ENCODE data around the gene CREB3. TPM values are rescaled to one million over a fixed set of nuclear protein-coding genes. Genes with fewer than 3 reads are reported as not detected.

Gene CREB3
- polyA plus RNA-seq, 1 experiment, result 51.1 TPM

DNA sequence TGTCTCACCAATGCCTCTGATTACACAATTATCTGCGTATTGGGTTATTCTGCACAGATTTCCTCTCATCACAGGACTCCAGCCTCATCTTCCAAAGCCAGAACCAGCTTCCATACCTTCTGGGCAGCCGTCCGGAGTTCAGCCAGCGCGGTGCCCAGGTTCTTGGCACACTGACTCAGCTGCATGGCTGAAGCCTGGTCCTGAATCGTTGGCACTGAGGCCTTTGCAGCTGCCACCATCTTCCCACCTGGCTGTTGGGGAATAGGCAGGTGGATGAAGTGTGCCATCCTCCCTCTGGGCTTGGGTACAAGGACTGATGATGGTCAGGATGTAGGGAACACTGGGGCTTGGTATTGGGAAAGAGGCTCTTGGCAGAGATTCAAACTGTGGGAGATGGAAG, 18.3 kb upstream of the CREB3 start:
- ChIA-PET POLR2A (interaction anchor here (0.6 to 3.2 kb wide), 3 partner anchors 13 to 22 kb away, joined by 3 to 17 read pairs (median 5); no protein-coding TSS in a partner anchor), CTCF (interaction anchor here (0.9 kb wide), 1 partner anchor 18 kb away, joined by 3 read pairs; no protein-coding TSS in a partner anchor)
- Histone ChIP-seq H3K9me3 (ENCODE audit: control insufficient read depth, insufficient read depth, low read length) (no peaks in the 10 kb centered on the region), H3K27ac (ENCODE audit: low read depth, low read length) (no peak overlapping the region), H3K4me3 (ENCODE audit: low read depth, low read length) (no peak overlapping the region), H3K27me3 (ENCODE audit: control insufficient read depth, insufficient read depth, low read length) (no peaks in the 10 kb centered on the region)
- TF ChIP-seq, protein P1, sequence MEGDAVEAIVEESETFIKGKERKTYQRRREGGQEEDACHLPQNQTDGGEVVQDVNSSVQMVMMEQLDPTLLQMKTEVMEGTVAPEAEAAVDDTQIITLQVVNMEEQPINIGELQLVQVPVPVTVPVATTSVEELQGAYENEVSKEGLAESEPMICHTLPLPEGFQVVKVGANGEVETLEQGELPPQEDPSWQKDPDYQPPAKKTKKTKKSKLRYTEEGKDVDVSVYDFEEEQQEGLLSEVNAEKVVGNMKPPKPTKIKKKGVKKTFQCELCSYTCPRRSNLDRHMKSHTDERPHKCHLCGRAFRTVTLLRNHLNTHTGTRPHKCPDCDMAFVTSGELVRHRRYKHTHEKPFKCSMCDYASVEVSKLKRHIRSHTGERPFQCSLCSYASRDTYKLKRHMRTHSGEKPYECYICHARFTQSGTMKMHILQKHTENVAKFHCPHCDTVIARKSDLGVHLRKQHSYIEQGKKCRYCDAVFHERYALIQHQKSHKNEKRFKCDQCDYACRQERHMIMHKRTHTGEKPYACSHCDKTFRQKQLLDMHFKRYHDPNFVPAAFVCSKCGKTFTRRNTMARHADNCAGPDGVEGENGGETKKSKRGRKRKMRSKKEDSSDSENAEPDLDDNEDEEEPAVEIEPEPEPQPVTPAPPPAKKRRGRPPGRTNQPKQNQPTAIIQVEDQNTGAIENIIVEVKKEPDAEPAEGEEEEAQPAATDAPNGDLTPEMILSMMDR (IDR thresholded peaks at IDR 0.05; ENCODE audit: low read depth, low read length), result no peak
- DNase-seq (ENCODE audit: low read depth, low spot score), result no peak

DNA sequence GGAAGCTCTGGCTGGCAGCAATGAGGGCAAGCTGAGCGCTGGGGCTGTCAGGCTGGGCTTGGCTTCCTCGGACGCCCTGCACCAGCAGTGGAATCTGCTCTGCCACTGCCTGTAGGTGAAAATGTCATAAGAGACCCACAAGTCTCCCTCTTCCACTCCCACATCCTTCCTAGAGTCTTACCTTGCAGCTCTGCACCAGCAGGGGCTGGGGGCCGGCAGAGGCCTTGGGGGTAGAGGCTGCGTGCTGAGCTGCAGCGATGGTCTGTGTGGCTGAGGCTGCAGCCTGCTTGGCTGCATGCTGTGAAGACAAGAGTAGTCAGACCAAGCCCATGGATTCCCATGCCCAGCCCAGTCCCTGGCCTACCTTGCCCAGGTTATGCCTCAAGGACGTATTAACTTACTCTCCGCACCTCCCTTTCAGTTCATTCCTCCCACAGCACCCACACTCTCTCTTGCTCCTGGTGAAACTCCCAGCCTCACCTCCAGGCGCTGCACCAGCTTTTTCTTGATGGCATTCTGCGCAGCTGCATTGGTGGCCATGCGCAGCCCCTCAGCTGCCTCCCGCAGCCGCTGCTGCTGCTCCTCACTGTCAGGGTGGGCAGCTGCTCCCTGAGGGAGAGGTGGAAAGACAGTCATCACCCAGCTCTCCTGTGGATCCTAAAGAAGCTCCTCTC, 17.8 kb upstream of the CREB3 start:
- Histone ChIP-seq H3K4me3 (ENCODE audit: low read depth, low read length) (no peak overlapping the region), H3K27me3 (ENCODE audit: control insufficient read depth, insufficient read depth, low read length) (no peaks in the 10 kb centered on the region), H3K27ac (ENCODE audit: low read depth, low read length) (no peak overlapping the region), H3K9me3 (ENCODE audit: control insufficient read depth, insufficient read depth, low read length) (no peaks in the 10 kb centered on the region)
- CTCF ChIA-PET, result interaction anchor here (0.9 to 1.7 kb wide), 3 partner anchors 13 to 19 kb away, joined by 3 to 10 read pairs (median 4); no protein-coding TSS in a partner anchor
- no peak for DNase-seq (ENCODE audit: low read depth, low spot score)
- POLR2A ChIA-PET, result interaction anchor here (0.6 to 3.2 kb wide), 4 partner anchors 13 to 23 kb away, joined by 3 to 17 read pairs (median 4); no protein-coding TSS in a partner anchor
- TF ChIP-seq, protein P1 (IDR thresholded peaks at IDR 0.05; ENCODE audit: low read depth, low read length), result no peak

DNA sequence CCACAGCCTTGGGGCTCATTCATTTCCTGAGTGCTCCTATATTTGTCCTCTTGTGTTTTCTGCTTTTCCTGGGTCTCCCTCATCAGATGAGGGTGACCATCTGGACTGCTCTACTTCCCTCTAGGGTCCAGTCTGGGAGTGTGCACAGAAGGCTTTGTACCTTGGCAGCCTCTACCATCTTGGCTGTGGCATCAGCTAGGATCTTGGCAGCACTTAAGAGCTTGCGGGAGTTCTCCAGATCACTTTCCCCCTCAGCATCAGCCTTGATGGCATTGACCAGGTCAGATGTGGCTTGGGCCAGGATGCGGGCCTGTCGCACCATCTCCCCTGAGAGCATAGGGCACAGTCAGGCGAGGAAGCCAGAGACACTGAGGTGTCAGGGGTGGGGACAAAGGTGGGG, 16.2 kb upstream of the CREB3 start:
- no peak overlapping the region for H3K4me3 ChIP-seq (ENCODE audit: low read depth, low read length)
- TF ChIP-seq, protein P1 (IDR thresholded peaks at IDR 0.05; ENCODE audit: low read depth, low read length), result 0 out of 2 replicates have a peak, but pooled peaks have one; percentile 12
- DNase-seq (ENCODE audit: low read depth, low spot score), result no peak
- ChIA-PET POLR2A (interaction anchor here (1.3 to 3.1 kb wide), 2 partner anchors 12 to 19 kb away, joined by 3 to 11 read pairs; no protein-coding TSS in a partner anchor), CTCF (interaction anchor here (0.9 to 1.7 kb wide), 3 partner anchors 11 to 57 kb away, joined by 3 to 10 read pairs (median 4); no protein-coding TSS in a partner anchor)
- H3K27ac ChIP-seq (ENCODE audit: low read depth, low read length), result peak overlapping the region; percentile 21
- H3K9me3 ChIP-seq (ENCODE audit: control insufficient read depth, insufficient read depth, low read length), result no peaks in the 10 kb centered on the region
- H3K27me3 ChIP-seq (ENCODE audit: control insufficient read depth, insufficient read depth, low read length), result no peaks in the 10 kb centered on the region

DNA sequence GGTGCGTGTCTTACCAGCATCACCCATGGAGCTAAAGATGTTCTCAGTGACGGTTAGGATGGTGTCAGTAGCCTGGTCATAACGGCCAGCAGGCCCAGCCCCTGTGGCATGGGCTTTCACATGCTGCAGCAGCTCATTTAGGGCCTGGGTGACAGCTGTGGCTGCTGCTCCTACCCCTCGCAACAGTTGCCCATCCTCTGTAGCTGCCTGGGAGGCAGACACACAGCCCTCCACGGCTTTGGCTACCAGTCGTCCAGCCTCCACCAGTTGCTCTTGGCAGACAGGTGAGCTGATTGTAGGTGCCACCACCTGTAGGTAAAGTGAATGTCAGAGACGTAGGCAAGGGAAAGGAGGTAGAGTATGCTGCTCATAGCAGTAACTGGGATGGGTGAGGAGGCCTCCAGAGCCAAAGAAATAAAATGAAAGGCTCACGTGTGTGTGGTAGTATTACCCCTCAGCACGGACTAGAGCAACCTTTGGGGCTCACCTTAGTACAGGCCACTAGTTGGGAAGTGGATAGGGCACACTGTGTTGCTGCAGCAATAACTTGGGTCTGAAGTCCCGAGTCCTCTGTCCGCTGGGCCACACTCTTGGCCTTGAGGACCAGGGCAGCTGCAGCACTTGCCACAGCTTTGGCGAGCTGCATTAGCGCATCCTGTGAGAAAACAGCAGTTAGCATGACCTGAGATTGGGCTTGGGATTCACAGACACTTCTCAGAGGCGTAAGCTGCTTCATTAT, 15.2 kb upstream of the CREB3 start:
- TF ChIP-seq, protein P1 (IDR thresholded peaks at IDR 0.05; ENCODE audit: low read depth, low read length), result no peak
- Histone ChIP-seq H3K9me3 (ENCODE audit: control insufficient read depth, insufficient read depth, low read length) (no peaks in the 10 kb centered on the region), H3K27ac (ENCODE audit: low read depth, low read length) (no peak overlapping the region), H3K4me3 (ENCODE audit: low read depth, low read length) (no peak overlapping the region), H3K27me3 (ENCODE audit: control insufficient read depth, insufficient read depth, low read length) (no peaks in the 10 kb centered on the region)
- no peak for DNase-seq (ENCODE audit: low read depth, low spot score)
- ChIA-PET CTCF (interaction anchor here (0.9 to 2.3 kb wide), 2 partner anchors 21 to 58 kb away, joined by 3 to 17 read pairs; no protein-coding TSS in a partner anchor), POLR2A (interaction anchor here (1.4 to 3.1 kb wide), 2 partner anchors 11 to 15 kb away, joined by 4 to 11 read pairs; partner anchors contain the start of genes CREB3 and TLN1)
